ACC112 (cell line): ENCODE measurements around the gene PFKFB2.
A peak's percentile ranks its signal among the peaks of the same experiment; 100 is the strongest.
"Not testable (repeated sequence)": the region's sequence is repeated elsewhere in the genome, so short reads cannot be mapped to it uniquely, and the experiment has no call there.

Source experiments
- H2AFZ ChIP-seq: fragments of 200-600 bp; sonication (generic); one replicate; pipeline ENCODE4 v1.6.0; 2017; ENCODE audit warnings: antibody characterized with exemption, low read length; ENCODE audit not compliant: unreplicated experiment
- H3K27ac ChIP-seq: fragments of 200-600 bp; sonication (generic); 2 replicates; pipeline ENCODE4 v1.5.1; 2014; ENCODE audit warnings: low read depth, mild to moderate bottlenecking, antibody characterized with exemption, low read length, moderate library complexity
- H3K27me3 ChIP-seq: fragments of 200-600 bp; sonication (generic); 2 replicates; pipeline ENCODE4 v1.6.1; 2014; ENCODE audit warnings: mild to moderate bottlenecking, antibody characterized with exemption, low read length, moderate library complexity, mixed read lengths; ENCODE audit not compliant: insufficient read depth
- H3K36me3 ChIP-seq: fragments of 200-600 bp; sonication (generic); 2 replicates; pipeline ENCODE4 v1.6.1; 2016; ENCODE audit warnings: mild to moderate bottlenecking, antibody characterized with exemption, low read length, moderate library complexity, mixed read lengths; ENCODE audit not compliant: insufficient read depth
- H3K4me1 ChIP-seq: fragments of 200-600 bp; sonication (generic); one replicate; pipeline ENCODE4 v1.6.1; 2016; ENCODE audit warnings: low read length, mixed read lengths; ENCODE audit not compliant: insufficient read depth, unreplicated experiment, control insufficient read depth
- H3K4me3 ChIP-seq: fragments of 200-600 bp; sonication (generic); 2 replicates; pipeline ENCODE4 v1.5.1; 2014; ENCODE audit warnings: mild to moderate bottlenecking, low read depth, low read length
- H3K79me2 ChIP-seq: fragments of 200-600 bp; sonication (generic); one replicate; pipeline ENCODE4 v1.6.0; 2016; ENCODE audit warnings: low read length; ENCODE audit not compliant: control insufficient read depth, unreplicated experiment, insufficient read depth

Gene PFKFB2

DNA sequence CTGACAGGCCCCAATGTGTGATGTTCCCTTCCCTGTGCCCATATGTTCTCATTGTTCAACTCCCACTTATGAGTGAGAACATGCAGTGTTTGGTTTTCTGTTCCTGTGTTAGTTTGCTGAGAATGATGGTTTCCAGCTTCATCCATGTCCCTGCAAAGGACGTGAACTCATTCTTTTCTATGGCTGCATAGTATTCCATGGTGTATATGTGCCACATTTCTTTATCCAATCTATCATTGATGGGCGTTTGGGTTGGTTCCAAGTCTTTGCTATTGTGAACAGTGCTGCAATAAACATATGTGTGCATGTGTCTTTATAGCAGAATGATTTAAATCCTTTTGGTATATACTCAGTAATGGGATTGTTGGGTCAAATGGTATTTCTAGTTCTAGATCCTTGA is 11.7 kb upstream of the PFKFB2 start:
- peaks cover 12% of the 10 kb centered on the region for H3K36me3 ChIP-seq
- H2AFZ ChIP-seq, H3K27me3 ChIP-seq, H3K79me2 ChIP-seq, H3K27ac ChIP-seq, H3K4me3 ChIP-seq, H3K4me1 ChIP-seq: not testable (repeated sequence)

DNA sequence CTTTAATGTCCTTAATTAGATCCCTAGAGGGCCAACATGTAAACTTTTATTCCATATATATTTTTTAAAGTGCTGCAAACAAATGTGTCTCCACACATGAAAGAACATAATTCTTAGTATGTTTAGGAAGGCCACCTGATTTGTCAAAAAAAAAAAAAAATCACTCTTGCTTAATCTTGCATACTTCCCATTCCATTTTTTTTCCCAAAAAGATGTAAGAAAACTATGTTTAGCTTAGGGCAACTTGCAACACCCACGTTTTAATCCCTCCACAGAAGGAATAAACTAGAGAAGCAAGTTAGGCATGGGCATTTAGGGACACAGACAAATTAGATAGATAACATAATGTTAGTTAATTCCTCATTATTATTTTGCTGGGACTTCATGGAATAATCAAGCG is 7.6 kb upstream of the PFKFB2 start:
- no peaks in the 10 kb centered on the region for H3K27me3 ChIP-seq
- H3K4me1 ChIP-seq, result peaks cover 35% of the 10 kb centered on the region
- H3K36me3 ChIP-seq, result peaks cover 40% of the 10 kb centered on the region
- H2AFZ ChIP-seq, result no peak overlapping the region
- no peak overlapping the region for H3K4me3 ChIP-seq
- no peak overlapping the region for H3K27ac ChIP-seq
- H3K79me2 ChIP-seq, result peaks cover 49% of the 10 kb centered on the region

DNA sequence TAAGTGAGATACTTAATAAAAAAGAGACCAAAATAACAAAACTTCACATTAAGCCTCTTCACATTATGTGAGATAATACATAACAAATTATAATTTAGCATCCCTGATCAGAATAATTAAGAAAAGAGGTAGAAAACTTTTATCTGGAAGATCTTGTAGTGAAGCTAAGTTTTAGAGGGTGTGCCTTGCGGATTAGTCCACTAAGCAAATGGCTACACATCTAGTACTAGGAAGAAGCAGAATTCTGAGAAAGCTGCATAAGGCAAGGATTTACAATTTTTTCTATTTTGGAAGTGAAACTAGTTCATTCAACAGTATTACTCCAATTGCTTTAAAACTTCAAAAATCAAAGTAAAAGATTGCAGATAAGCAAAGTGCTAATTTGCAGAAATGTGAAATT is 5.6 kb upstream of the PFKFB2 start:
- H3K4me3 ChIP-seq, result no peak overlapping the region
- peaks cover 46% of the 10 kb centered on the region for H3K4me1 ChIP-seq
- H2AFZ ChIP-seq, result no peak overlapping the region
- H3K27ac ChIP-seq, result no peak overlapping the region
- H3K36me3 ChIP-seq, result peaks cover 40% of the 10 kb centered on the region
- peaks cover 52% of the 10 kb centered on the region for H3K79me2 ChIP-seq
- no peaks in the 10 kb centered on the region for H3K27me3 ChIP-seq

DNA sequence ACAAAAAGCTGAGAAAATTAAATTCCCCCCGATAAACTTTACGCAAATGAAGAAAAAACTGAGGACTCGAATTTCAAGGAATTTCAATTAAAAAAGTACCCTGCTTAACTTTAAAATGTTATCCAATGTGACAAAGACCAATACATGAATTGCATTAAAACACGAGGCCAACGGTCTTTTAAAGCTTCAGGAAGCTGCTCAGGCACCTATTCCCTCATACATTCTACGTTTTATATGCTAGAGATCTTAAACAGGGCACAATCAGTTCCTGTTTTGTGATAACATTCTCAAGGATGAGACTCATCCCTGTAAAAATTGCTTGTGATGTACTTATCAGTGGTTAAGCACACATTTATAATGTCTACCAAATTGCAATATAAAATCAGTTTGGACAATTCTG is 5.0 kb upstream of the PFKFB2 start:
- Histone ChIP-seq H3K79me2 (peaks cover 52% of the 10 kb centered on the region), H3K27me3 (no peaks in the 10 kb centered on the region), H3K4me1 (peaks cover 46% of the 10 kb centered on the region), H3K4me3 (no peak overlapping the region), H2AFZ (no peak overlapping the region), H3K27ac (no peak overlapping the region), H3K36me3 (peaks cover 40% of the 10 kb centered on the region)

DNA sequence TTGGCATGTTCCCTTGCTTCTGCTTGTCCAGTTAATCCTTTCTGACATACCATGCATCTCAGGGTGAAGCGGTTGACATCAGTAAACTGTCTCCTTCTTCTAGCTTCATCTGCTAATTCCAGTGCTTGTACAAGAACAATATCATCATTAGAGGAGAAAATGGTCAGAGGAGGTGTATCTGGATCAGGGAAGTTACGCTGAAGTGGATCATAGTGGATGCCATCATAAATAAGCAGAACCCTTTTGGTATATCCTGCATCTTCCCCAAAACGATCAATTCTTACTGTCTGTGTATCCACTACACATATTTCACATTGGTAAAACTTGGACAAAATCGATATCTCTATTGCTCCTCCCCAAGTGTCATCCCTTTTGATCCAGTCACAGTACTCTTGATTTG is 4.0 kb upstream of the PFKFB2 start:
- Histone ChIP-seq H3K4me3 (peak overlapping the region; percentile 93; the same call in 1 of the 2 replicates), H3K4me1 (peaks cover 46% of the 10 kb centered on the region), H2AFZ (no peak overlapping the region), H3K27ac (no peak overlapping the region), H3K36me3 (peaks cover 39% of the 10 kb centered on the region), H3K79me2 (peaks cover 52% of the 10 kb centered on the region), H3K27me3 (no peaks in the 10 kb centered on the region)

DNA sequence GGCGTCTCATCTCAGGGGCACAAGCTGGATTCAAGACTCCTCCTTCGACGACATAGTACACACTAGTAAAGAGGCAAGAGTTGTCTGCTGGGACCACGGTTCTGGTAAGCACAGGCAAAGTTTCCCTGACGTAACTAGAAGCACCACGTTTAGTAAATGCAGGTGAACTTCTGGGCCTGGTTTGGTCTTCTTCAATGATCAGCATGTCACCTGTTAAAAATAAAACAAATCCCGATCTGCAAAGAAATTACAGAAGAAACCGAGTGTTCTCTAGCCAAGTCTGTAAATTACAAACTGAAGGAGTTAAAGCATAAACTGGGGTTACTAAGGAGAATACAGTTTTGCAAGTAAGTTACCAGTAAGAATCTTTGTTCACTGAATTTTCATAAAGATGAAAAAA is 3.6 kb upstream of the PFKFB2 start:
- no peaks in the 10 kb centered on the region for H3K27me3 ChIP-seq
- H3K79me2 ChIP-seq, result peaks cover 52% of the 10 kb centered on the region
- no peak overlapping the region for H2AFZ ChIP-seq
- H3K36me3 ChIP-seq, result peaks cover 35% of the 10 kb centered on the region
- no peak overlapping the region for H3K27ac ChIP-seq
- H3K4me1 ChIP-seq, result peaks cover 46% of the 10 kb centered on the region
- H3K4me3 ChIP-seq, result peak overlapping the region; percentile 93

DNA sequence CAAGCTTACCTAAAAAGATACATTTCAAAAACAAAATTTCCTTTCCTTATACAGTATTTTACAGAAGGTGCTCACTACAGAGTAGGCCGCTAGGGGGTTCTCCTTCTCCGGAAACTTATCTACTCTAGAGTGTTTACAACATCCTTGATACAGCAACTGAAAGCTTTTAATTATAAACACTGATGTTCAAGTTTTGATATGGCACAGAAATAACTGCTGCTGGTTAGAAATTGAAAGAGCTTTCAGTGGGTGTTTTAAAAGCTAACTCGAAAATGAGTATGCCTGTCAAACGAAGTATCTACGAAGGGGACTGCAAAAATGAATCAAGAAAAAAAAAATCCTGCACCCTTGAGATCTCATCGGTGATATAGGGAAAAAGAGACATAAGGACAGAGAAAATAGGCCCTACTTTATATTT is 3.1 kb upstream of the PFKFB2 start:
- Histone ChIP-seq H2AFZ (peak overlapping the region; percentile 88), H3K27me3 (no peaks in the 10 kb centered on the region), H3K4me1 (peaks cover 46% of the 10 kb centered on the region), H3K27ac (peak overlapping the region; percentile 84), H3K79me2 (peaks cover 52% of the 10 kb centered on the region), H3K36me3 (peaks cover 34% of the 10 kb centered on the region), H3K4me3 (peak overlapping the region; percentile 93)

DNA sequence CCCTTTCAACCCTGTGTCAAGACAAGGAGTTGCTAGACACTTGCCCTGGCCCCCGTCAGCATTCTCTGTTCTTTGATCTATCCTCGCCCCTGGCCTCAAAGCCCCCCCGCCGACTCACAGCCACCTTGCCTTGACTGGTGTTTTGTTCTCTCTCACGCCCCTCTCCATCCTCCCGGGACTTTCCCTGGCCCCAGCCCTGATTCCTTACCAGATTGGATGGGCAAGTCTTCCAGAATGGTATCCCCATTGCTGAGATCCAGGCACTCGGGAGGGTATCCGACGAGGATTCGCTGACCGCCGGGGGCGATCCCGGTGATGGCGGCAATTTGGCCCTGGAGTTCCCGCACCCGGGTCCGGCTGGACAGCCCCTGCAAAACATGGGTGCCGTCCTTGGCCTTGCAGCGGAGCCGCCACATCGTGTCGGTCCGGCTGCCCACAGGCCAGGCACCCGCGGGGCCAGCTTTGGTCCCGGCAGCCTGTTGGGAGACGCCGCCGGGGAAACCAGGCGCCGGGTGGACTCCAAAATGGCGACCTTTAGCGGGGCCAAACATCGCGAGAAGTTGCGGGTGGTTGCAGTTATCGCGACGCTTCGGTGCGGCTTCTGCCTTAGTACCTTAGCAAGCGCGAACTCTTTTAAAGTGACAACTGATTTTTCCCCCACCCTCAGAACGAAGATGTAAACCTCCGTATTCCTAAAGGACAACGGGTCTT is 2.4 kb upstream of the PFKFB2 start:
- peaks cover 51% of the 10 kb centered on the region for H3K79me2 ChIP-seq
- peak overlapping the region; percentile 93 for H3K4me3 ChIP-seq
- peak overlapping the region; percentile 84 for H3K27ac ChIP-seq
- H2AFZ ChIP-seq, result peak overlapping the region; percentile 99
- peaks cover 31% of the 10 kb centered on the region for H3K36me3 ChIP-seq
- peaks cover 43% of the 10 kb centered on the region for H3K4me1 ChIP-seq
- H3K27me3 ChIP-seq, result no peaks in the 10 kb centered on the region

DNA sequence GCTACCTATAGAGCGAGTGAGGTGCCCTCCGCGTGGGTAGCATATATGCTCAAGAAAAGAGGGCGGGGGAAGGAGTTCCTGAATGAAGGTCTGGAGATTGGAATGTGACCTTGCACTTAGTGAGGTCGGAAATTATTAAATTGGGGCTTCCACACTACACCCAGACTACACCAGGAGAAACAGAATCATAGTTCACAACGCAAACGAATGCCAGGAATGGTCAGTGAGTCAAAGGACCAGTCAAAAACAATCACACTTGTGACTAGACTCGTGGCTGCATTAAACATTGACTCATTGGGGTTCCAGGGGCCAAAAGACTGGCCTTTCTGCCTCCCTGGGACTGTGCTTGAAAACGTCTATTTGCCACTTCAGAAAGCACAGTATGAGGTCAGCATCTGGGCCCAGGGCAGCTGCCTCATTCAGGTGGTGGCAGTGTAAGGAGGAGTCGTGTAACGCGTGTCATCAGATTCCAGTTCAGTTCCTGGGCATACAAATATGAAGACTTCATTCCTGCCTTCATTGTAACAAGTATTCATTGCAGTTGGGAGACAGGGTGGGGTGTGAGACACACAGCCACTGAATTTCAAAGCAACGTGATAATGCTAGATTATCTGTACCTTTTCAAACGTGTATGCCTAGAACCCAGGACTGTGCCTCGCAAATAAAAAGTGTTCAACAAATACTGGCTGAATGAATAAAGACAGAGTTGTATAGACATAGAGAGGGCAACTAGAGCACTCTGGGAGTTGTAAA is 1.7 kb upstream of the PFKFB2 start, which contains the start of gene YOD1:
Gene YOD1, minus strand, starts transcription at position 18 of the 753 bp plus-strand sequence. CDS start 178 bp downstream, outside the sequence.
- Histone ChIP-seq H3K4me3 (peak within 1 kb of the TSS; percentile 93), H3K4me1 (peaks cover 41% of the 10 kb centered on the region), H3K79me2 (peaks cover 43% of the 10 kb centered on the region), H3K27ac (peak within 1 kb of the TSS; percentile 84), H2AFZ (peak within 1 kb of the TSS; percentile 99), H3K36me3 (peaks cover 28% of the 10 kb centered on the region), H3K27me3 (no peaks in the 10 kb centered on the region)

DNA sequence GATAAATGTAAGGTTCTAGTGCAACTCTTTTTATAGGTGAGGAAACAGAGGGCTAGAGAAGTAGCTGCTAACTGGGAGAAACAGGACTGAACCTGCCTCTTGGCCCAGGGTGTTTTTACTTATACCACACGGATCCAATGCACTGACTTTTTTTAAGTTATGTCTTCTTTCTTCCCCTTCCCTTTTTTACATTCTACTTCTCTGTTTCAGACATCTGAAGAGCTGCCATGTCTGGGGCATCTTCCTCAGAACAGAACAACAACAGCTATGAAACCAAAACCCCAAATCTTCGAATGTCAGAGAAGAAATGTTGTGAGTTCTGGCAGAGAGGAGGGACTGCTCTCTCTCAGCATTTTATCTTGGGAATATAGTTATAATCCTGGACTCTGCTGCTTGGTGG is 1.4 kb downstream of the PFKFB2 start:
- Histone ChIP-seq H3K4me3 (no peak overlapping the region), H3K4me1 (peaks cover 13% of the 10 kb centered on the region), H3K27me3 (no peaks in the 10 kb centered on the region), H3K36me3 (peaks cover under 1% of the 10 kb centered on the region; the same call in 1 of the 2 replicates), H3K27ac (no peak overlapping the region), H3K79me2 (peaks cover 12% of the 10 kb centered on the region), H2AFZ (no peak overlapping the region)
